Endothelial cell of umbilical vein (primary cell): Measurements from ENCODE around the gene RASD2. TPM values are rescaled to one million over a fixed set of nuclear protein-coding genes. Genes with fewer than 3 reads are reported as not detected.

Source experiments
- BruUV-seq: library from RNA; stranded (reverse); fragments of 400-500 nt; replicated peaks from 2 replicates; lab custom pipeline; 2021; lab: Mats Ljungman, UMichigan
- CTCF ChIA-PET: fragments of 300-600, 350-600 bp; sonication (Branson Sonifier 250); formaldehyde crosslinking; loops from one replicate; lab custom pipeline; 2021; ENCODE audit warnings: antibody characterized with exemption, inconsistent platforms; lab: Charles Lee
- POLR2A ChIA-PET: fragments of 300-600, 350-600 bp; sonication (Branson Sonifier 250); formaldehyde crosslinking; loops from one replicate; lab custom pipeline; 2021; ENCODE audit warnings: antibody characterized with exemption, inconsistent platforms; lab: Charles Lee
- DNase-seq: peaks from one replicate; pipeline ENCODE4 v3.0.0-alpha.2; 2011; ENCODE audit warnings: low read depth, low spot score
- FAIRE-seq: peaks from 2 replicates; lab custom pipeline; 2011; peaks lifted over from hg19 to GRCh38; lab: Jason Lieb, UNC
- H2AFZ ChIP-seq: 2 replicates; pipeline ENCODE4 v1.6.0; 2012; ENCODE audit warnings: low read depth, low read length, control low read depth, inconsistent platforms
- H3K27ac ChIP-seq: 2 replicates; pipeline ENCODE4 v1.5.1; 2011; ENCODE audit warnings: low read depth, mild to moderate bottlenecking, control low read depth, low read length, moderate library complexity; ENCODE audit not compliant: insufficient read depth
- H3K27me3 ChIP-seq, 2 experiments: 2 replicates each; pipeline versions ENCODE4 v1.6.0 to v1.6.1; 2011; ENCODE audit warnings: low read length in 2 of 2, mixed read lengths in 1 of 2; ENCODE audit not compliant: control insufficient read depth in 2 of 2, insufficient read depth in 2 of 2
- H3K36me3 ChIP-seq, 2 experiments: 2 replicates in 1 of 2; 3 replicates in 1 of 2; pipeline ENCODE4 v1.5.1; 2011; ENCODE audit warnings: low read length in 2 of 2, mild to moderate bottlenecking in 1 of 2, moderate library complexity in 1 of 2; ENCODE audit not compliant: control insufficient read depth in 2 of 2, insufficient read depth in 2 of 2; ENCODE audit errors: extremely low read depth in 1 of 2
- H3K4me1 ChIP-seq: 3 replicates; pipeline ENCODE4 v1.5.1; 2011; ENCODE audit warnings: mild to moderate bottlenecking, low read length; ENCODE audit not compliant: control insufficient read depth, insufficient read depth; ENCODE audit errors: extremely low read depth
- H3K4me2 ChIP-seq: 2 replicates; pipeline ENCODE4 v1.6.1; 2011; ENCODE audit warnings: low read length, control low read depth, mixed read lengths; ENCODE audit not compliant: insufficient read depth
- H3K4me3 ChIP-seq, 3 experiments: fragments of 200-600 bp in 1 of 3; sonication (generic), shearing (Covaris generic) in 1 of 3; replicated peaks in 1 of 3; 2 replicates each; pipeline ENCODE4 v1.5.1; 2011 to 2016; ENCODE audit warnings: control low read depth in 3 of 3, low read length in 3 of 3, mild to moderate bottlenecking in 2 of 3, inconsistent platforms in 1 of 3, low read depth in 1 of 3, moderate library complexity in 1 of 3; ENCODE audit not compliant: insufficient read depth in 1 of 3
- H3K79me2 ChIP-seq: 2 replicates; pipeline ENCODE4 v1.6.0; 2012; ENCODE audit warnings: low read length, inconsistent platforms; ENCODE audit not compliant: control insufficient read depth, insufficient read depth
- H3K9ac ChIP-seq: replicated peaks from 2 replicates; pipeline ENCODE3; 2011; ENCODE audit warnings: low read length, control low read depth; ENCODE audit not compliant: insufficient read depth; ENCODE audit errors: extremely low read depth
- H3K9me1 ChIP-seq: replicated peaks from 3 replicates; pipeline ENCODE4 v1.6.0; 2011; ENCODE audit warnings: mild to moderate bottlenecking, low read length; ENCODE audit not compliant: control insufficient read depth, insufficient read depth; ENCODE audit errors: extremely low read depth
- H3K9me3 ChIP-seq: replicated peaks from 2 replicates; pipeline ENCODE4 v1.5.1; 2012; ENCODE audit warnings: low read length, inconsistent platforms; ENCODE audit not compliant: control insufficient read depth, insufficient read depth
- H4K20me1 ChIP-seq: replicated peaks from 2 replicates; pipeline ENCODE3; 2011; ENCODE audit warnings: mild to moderate bottlenecking, low read length; ENCODE audit not compliant: control insufficient read depth, insufficient read depth; ENCODE audit errors: extremely low read depth
- CTCF ChIP-seq, 2 donors: IDR thresholded peaks; 1 replicate in 1 of 2; 2 replicates in 1 of 2; pipeline ENCODE4 v1.5.1; 2011; ENCODE audit warnings: low read length in 2 of 2, mild to moderate bottlenecking in 2 of 2, moderate library complexity in 2 of 2, control low read depth in 1 of 2, inconsistent platforms in 1 of 2, low read depth in 1 of 2; ENCODE audit not compliant: insufficient read depth in 1 of 2; ENCODE audit errors: extremely low read depth in 1 of 2
- EZH2 ChIP-seq: IDR thresholded peaks from 2 replicates; pipeline ENCODE4 v1.6.1; 2012; ENCODE audit warnings: borderline replicate concordance, low read depth, mild to moderate bottlenecking, moderate library complexity, low read length, inconsistent platforms; ENCODE audit not compliant: severe bottlenecking
- FOS ChIP-seq: IDR thresholded peaks from 2 replicates; pipeline ENCODE4 v1.6.1; 2011; ENCODE audit warnings: mild to moderate bottlenecking, low read length, moderate library complexity, borderline replicate concordance; ENCODE audit not compliant: insufficient read depth
- GATA2 ChIP-seq: IDR thresholded peaks from 2 replicates; pipeline ENCODE4 v1.7.0; 2011; ENCODE audit warnings: low read depth, mild to moderate bottlenecking, moderate library complexity, mixed read lengths, low read length; ENCODE audit not compliant: insufficient read length, insufficient read depth
- JUN ChIP-seq: IDR thresholded peaks from 2 replicates; pipeline ENCODE4 v1.6.1; 2011; ENCODE audit warnings: borderline replicate concordance, low read depth; ENCODE audit not compliant: insufficient read length, insufficient read depth
- MAX ChIP-seq: IDR thresholded peaks from 2 replicates; pipeline ENCODE4 v1.6.1; 2011; ENCODE audit not compliant: insufficient read depth, insufficient read length
- MYC ChIP-seq: IDR thresholded peaks from one replicate; pipeline ENCODE4 v1.6.1; 2011; ENCODE audit warnings: mild to moderate bottlenecking, low read depth, low read length
- POLR2A ChIP-seq: IDR thresholded peaks from 2 replicates; pipeline ENCODE4 v1.6.1; 2012; ENCODE audit warnings: low read depth, mild to moderate bottlenecking, control low read depth, low read length
- POLR2AphosphoS5 ChIP-seq: IDR thresholded peaks from 2 replicates; pipeline ENCODE4 v1.6.1; 2012; ENCODE audit warnings: low read depth, mild to moderate bottlenecking, control low read depth, low read length, moderate library complexity; ENCODE audit not compliant: insufficient read depth
- dilution Hi-C: fragments of 300-500 bp; cut with MboI; formaldehyde crosslinking; loops from one replicate; pipeline ENCODE4 v1.15.0; 2019; ENCODE audit warnings: low sequenced_read_pairs; ENCODE audit not compliant: extremely low pct_ligation_motif_present
- intact Hi-C: fragments of 100-400 bp; cut with micrococcal nuclease; formaldehyde crosslinking; loops from one replicate; pipeline ENCODE4 v1.10.0; 2022
- polyA plus RNA-seq, 4 experiments: library from polyadenylated mRNA; depleted of rRNA in 3 of 4; stranded (reverse) in 3 of 4; unstranded in 1 of 4; fragments of >200 nt; gene quantifications; 2 replicates each; pipeline versions ENCODE4 v1.2.1 to v1.2.3, GENCODE V29; 2011 to 2012; ENCODE audit warnings: missing spikeins in 1 of 4
- total RNA-seq: library from RNA; stranded (reverse); gene quantifications from 2 replicates; pipeline ENCODE4 v1.2.3, GENCODE V29; 2021

RASD2 gene
- total and polyA plus RNA-seq, 2 donors (not counting 3 experiments of a cell fraction or from before 2014, with no cell fraction given) = not detected

- dilution Hi-C loops = no loop called here
- no peak for DNase-seq
- H3K9me3 ChIP-seq = no peaks in the 10 kb centered on the region
- POLR2A ChIA-PET = no interaction called here
- FAIRE-seq = no peak
- no TSS peak for BruUV-seq
- H3K79me2 ChIP-seq = no peaks in the 10 kb centered on the region
- intact Hi-C loops = no loop called here
- CTCF ChIA-PET = interaction anchor here (1.0 to 1.5 kb wide), 2 partner anchors 138 to 218 kb away, joined by 4 to 7 read pairs; no protein-coding TSS in a partner anchor
- no peak for TF ChIP-seq POLR2A
- TF ChIP-seq JUN = no peak
- no peak for TF ChIP-seq POLR2AphosphoS5
- TF ChIP-seq MAX = no peak
- no peak for TF ChIP-seq CTCF (IDR thresholded peaks at IDR 0.05; ENCODE audit: extremely low read depth in 1 of 2, insufficient read depth in 1 of 2, low read depth in 1 of 2, low read length in 2 of 2)
- TF ChIP-seq FOS = no peak
- no peak for TF ChIP-seq EZH2
- no peak for TF ChIP-seq GATA2
- TF ChIP-seq MYC = no peak
- H3K36me3 ChIP-seq = no peaks in the 10 kb centered on the region
- H3K9ac ChIP-seq = no peak overlapping the region
- no peak overlapping the region for H2AFZ ChIP-seq
- no peaks in the 10 kb centered on the region for H4K20me1 ChIP-seq
- H3K27ac ChIP-seq = no peak overlapping the region
- no peaks in the 10 kb centered on the region for H3K9me1 ChIP-seq
- no peak overlapping the region for H3K4me2 ChIP-seq
- no peak overlapping the region for H3K4me3 ChIP-seq
- no peaks in the 10 kb centered on the region for H3K4me1 ChIP-seq
- H3K27me3 ChIP-seq = peaks cover 0 to 6% of the 10 kb centered on the region in 2 experiments
Measured at GRCh38 chr22:35568751-35569739, 28.4 kb downstream of the RASD2 start.
